Neural cell (in vitro differentiated cells): ENCODE results near the gene TSPEAR.

Experiments
- EP300 ChIP-seq: fragments of 450-650 bp; conservative IDR thresholded peaks from 2 replicates; pipeline ENCODE4 v1.6.1; 2014; ENCODE audit warnings: antibody characterized with exemption, mild to moderate bottlenecking, moderate library complexity; ENCODE audit not compliant: poor library complexity, severe bottlenecking
- EZH2 ChIP-seq: fragments of 200-600, 300-800 bp; shearing (Covaris generic), sonication (generic); IDR thresholded peaks from 2 replicates; pipeline ENCODE4 v1.6.1; 2014; ENCODE audit warnings: antibody characterized with exemption, low read length, borderline replicate concordance, mild to moderate bottlenecking; ENCODE audit not compliant: insufficient read depth, poor library complexity, severe bottlenecking
- POLR2AphosphoS5 ChIP-seq: IDR thresholded peaks from 2 replicates; pipeline ENCODE4 v1.6.1; 2012
- RAD21 ChIP-seq: fragments of 450-650 bp; conservative IDR thresholded peaks from 2 replicates; pipeline ENCODE4 v1.6.1; 2014; ENCODE audit warnings: antibody characterized with exemption, mild to moderate bottlenecking, moderate library complexity
- SMC3 ChIP-seq: fragments of 450-650 bp; conservative IDR thresholded peaks from 2 replicates; pipeline ENCODE4 v1.6.1; 2014; ENCODE audit warnings: antibody characterized with exemption, mild to moderate bottlenecking, moderate library complexity; ENCODE audit not compliant: poor library complexity
- TAF1 ChIP-seq: IDR thresholded peaks from 2 replicates; pipeline ENCODE4 v1.6.1; 2012; ENCODE audit warnings: low read depth
- TF ChIP-seq, protein P1 (sequence below): fragments of 450-650 bp; IDR thresholded peaks from 2 replicates; pipeline ENCODE4 v1.5.1; 2014; ENCODE audit warnings: antibody characterized with exemption, mild to moderate bottlenecking, moderate library complexity; ENCODE audit not compliant: poor library complexity, severe bottlenecking

DNA sequence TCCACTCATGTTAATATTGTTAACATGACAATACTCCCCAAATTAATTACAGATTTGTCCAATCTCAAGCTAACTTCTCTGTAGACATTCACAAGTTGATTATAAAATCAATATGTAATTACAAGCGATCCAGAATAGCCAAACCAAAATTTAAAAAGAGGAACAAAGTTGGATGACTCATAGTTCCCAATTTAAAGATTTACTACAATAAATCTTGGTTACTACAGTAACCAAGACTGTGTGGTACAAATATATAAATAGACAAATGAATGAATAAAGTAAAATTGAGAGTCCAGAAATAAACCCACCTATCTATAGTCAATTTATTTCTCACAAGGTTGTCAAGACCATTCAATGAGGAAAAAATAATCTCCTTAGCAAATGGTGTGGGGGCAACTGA, 145.0 kb downstream of the TSPEAR start:
- TF ChIP-seq EZH2: no peak
- TF ChIP-seq, protein P1, sequence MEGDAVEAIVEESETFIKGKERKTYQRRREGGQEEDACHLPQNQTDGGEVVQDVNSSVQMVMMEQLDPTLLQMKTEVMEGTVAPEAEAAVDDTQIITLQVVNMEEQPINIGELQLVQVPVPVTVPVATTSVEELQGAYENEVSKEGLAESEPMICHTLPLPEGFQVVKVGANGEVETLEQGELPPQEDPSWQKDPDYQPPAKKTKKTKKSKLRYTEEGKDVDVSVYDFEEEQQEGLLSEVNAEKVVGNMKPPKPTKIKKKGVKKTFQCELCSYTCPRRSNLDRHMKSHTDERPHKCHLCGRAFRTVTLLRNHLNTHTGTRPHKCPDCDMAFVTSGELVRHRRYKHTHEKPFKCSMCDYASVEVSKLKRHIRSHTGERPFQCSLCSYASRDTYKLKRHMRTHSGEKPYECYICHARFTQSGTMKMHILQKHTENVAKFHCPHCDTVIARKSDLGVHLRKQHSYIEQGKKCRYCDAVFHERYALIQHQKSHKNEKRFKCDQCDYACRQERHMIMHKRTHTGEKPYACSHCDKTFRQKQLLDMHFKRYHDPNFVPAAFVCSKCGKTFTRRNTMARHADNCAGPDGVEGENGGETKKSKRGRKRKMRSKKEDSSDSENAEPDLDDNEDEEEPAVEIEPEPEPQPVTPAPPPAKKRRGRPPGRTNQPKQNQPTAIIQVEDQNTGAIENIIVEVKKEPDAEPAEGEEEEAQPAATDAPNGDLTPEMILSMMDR: no peak
- TF ChIP-seq EP300: no peak
- TF ChIP-seq RAD21: no peak
- no peak for TF ChIP-seq TAF1
- no peak for TF ChIP-seq SMC3
- TF ChIP-seq POLR2AphosphoS5: no peak
